Right lobe of liver (tissue), 4 donors: ENCODE measurements around the gene GPRIN3.

Experiments
- CTCF ChIP-seq, 4 donors: fragments of 200-600 bp in 3 of 4; fragments of 450-650 bp in 1 of 4; IDR thresholded peaks; one replicate each; pipeline versions ENCODE4 v1.5.1 to v1.8.0; 2016 to 2022; ENCODE audit warnings: antibody characterized with exemption in 4 of 4, mild to moderate bottlenecking in 2 of 4
- POLR2A ChIP-seq: fragments of 450-650 bp; IDR thresholded peaks from one replicate; pipeline ENCODE4 v1.6.1; 2017; ENCODE audit warnings: antibody characterized with exemption, mild to moderate bottlenecking
- donor health status: DM: no; HTN: no; CAD: no.
- donor health status: DM: no; HTN: no; CAD: no.
- donor health status: DM: no; HTN: yes; CAD: no.

DNA sequence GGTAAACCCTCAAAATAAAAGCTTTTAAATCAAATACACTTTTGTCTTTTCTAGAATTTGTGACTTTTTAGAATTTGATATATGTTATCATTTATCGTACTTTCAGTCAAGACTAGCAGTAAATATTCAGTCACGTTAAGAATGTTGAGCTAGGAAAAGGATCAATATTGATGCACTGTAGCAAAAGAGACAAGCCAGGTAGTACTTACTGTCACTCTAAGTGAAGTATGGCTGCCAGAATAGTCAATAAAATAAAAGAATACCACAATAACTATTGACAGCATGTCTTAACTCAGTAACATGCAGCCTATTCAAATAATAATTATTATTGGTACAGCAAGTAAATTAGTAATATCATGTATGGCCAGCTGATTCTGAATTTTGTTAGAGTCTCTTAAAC is 43.6 kb upstream of the GPRIN3 start:
- no peak for TF ChIP-seq CTCF (IDR thresholded peaks at IDR 0.05)
- no peak for TF ChIP-seq POLR2A
